ENCODE results near the gene CLOCK. TPM values are rescaled to one million over a fixed set of nuclear protein-coding genes. Genes with fewer than 3 reads are reported as not detected.
A peak's percentile ranks its signal among the peaks of the same experiment; 100 is the strongest.

CLOCK gene
- total RNA-seq, 1 donor: 69.1 TPM

DNA sequence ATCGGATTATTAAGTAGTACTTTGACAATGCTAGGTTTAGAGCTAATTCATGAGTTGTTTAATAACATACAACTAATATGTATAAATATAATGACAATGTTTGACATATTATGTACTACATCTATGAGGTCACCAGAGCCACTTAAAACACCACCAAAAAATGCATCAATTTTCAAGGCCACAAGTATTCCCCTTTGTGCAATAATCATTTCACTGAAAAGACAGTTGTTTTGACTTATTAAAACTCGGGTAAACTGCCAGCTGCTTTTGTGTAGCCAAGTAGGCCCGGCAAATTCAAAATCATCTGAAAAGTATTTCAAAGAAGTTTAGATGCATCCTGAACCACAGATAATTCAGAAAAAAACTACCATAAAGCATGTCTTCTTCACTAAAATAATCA is 48.7 kb downstream of the CLOCK start:
- DNase-seq (ENCODE audit: low read depth): no peak
- TF ChIP-seq, protein P1, sequence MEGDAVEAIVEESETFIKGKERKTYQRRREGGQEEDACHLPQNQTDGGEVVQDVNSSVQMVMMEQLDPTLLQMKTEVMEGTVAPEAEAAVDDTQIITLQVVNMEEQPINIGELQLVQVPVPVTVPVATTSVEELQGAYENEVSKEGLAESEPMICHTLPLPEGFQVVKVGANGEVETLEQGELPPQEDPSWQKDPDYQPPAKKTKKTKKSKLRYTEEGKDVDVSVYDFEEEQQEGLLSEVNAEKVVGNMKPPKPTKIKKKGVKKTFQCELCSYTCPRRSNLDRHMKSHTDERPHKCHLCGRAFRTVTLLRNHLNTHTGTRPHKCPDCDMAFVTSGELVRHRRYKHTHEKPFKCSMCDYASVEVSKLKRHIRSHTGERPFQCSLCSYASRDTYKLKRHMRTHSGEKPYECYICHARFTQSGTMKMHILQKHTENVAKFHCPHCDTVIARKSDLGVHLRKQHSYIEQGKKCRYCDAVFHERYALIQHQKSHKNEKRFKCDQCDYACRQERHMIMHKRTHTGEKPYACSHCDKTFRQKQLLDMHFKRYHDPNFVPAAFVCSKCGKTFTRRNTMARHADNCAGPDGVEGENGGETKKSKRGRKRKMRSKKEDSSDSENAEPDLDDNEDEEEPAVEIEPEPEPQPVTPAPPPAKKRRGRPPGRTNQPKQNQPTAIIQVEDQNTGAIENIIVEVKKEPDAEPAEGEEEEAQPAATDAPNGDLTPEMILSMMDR (IDR thresholded peaks at IDR 0.05; ENCODE audit: insufficient read depth, low read depth, low read length): no peak
- no peak overlapping the region for H3K4me3 ChIP-seq (ENCODE audit: low read depth, low read length)

DNA sequence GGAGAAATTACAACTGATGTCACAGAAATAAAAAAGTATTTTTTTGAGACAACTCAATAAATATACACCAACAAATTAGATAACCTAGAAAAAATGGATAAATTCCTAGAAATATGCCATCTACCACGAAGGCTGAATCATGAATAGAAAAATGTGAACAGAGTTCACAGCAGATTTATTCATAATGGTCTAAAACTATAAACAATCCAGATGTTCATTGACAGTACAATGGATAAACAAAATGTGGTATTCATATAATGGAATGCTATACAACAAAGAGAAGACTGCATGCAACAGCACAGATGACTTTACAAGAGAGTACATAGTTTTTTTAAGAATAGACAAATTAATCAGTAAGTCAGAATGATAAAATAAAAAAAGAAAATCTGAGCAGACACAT is 55.2 kb downstream of the CLOCK start:
- DNase-seq (ENCODE audit: low read depth): peak; percentile 36
- no peak overlapping the region for H3K4me3 ChIP-seq (ENCODE audit: low read depth, low read length)
- TF ChIP-seq, protein P1 (IDR thresholded peaks at IDR 0.05; ENCODE audit: insufficient read depth, low read depth, low read length): no peak

DNA sequence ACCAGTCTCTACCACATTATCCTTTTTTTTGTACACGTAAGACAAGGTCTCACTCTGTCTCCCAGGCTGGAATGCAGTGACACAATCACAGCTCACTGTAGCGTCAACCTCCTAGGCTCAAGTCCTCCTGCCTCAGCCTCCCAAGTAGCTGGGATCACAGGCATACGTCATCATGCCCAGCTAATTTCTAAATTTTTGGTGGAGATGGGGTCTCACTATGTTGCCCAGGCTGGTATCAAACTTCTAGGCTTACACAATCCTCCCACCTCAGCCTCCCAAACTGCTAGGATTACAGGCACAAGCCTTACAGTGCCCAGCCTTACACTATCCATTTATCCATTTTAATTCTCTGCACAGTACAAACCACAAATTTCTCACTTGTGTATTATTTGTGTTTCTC is 58.0 kb downstream of the CLOCK start:
- no peak for DNase-seq (ENCODE audit: low read depth)
- H3K4me3 ChIP-seq (ENCODE audit: low read depth, low read length): no peak overlapping the region
- TF ChIP-seq, protein P1 (IDR thresholded peaks at IDR 0.05; ENCODE audit: insufficient read depth, low read depth, low read length): no peak

DNA sequence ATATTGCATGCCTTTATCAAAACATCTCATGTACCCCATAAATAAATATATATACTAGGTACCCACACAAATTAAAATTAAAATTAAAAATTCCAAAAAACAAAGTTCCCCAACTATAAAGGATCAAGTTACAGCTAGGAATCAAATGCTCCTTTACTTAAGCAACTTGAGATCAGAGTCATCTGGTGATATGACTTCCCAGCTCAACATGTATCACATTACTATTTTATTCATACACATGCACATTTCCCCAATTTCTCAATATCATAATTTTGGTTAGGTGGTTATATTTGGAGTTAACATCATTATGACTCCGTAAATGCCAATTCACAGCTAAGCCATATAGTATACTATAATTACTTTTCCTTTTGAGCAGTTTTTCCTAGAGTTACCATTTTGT is 60.9 kb downstream of the CLOCK start:
- no peak overlapping the region for H3K4me3 ChIP-seq (ENCODE audit: low read depth, low read length)
- TF ChIP-seq, protein P1 (IDR thresholded peaks at IDR 0.05; ENCODE audit: insufficient read depth, low read depth, low read length): no peak
- DNase-seq (ENCODE audit: low read depth): no peak

DNA sequence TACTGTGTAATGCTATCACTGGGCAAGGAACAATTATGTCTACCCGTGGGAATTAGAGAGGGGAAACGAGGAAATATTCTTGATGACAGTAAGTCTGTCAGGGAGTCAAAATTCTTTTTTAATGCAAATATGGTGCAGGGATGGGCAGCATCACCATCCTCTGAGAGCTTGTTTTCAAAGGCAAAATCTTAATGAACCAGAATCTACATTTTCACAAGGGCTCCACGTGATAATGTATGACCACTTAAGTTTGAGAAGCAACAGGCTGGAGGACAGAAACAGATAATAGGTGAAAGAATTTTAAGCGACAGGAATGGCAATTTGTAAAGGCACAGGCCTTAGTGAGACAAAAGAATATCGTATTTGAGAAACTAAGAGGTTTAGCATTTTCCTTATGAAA is 63.4 kb downstream of the CLOCK start:
- TF ChIP-seq, protein P1 (IDR thresholded peaks at IDR 0.05; ENCODE audit: insufficient read depth, low read depth, low read length): no peak
- no peak overlapping the region for H3K4me3 ChIP-seq (ENCODE audit: low read depth, low read length)
- no peak for DNase-seq (ENCODE audit: low read depth)

DNA sequence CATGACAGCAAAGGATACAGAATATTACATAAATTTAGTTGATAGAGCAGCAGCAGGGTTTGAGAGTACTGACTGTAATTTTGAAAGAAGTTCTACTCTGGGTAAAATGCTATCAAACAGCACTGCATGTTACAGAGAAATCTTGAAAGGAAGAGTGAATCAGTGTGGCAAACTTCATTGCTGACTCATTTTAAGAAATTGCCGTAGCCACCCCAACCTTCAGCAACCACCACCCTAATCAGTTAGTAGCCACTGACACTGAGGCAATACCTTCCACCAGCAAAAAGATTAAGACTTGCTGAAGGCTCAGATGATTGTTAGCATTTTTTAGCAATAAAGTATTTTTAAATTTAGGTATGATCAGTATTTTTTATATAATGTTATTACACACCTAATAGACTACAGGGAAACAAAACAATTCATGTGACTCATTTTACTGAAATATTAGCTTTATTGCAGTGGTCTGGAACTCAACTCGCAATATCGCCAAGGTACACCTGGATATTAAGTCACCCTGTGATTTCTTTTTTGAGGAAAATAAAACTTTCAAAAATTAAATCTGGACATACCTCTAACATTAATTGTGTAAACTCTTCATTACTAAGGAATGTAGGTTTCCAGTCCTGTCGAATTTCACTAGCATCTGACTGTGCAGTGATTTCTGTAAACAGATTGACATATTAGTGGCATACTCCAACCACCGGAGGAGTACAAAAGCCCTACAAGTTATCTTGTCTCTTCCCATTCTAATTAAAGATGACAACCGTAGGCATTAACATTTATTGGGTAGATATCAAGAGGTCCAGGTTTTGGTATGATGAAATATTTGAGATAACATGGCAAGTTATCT is 71.1 kb downstream of the CLOCK start:
- no peak overlapping the region for H3K4me3 ChIP-seq (ENCODE audit: low read depth, low read length)
- peak; percentile 67 for DNase-seq (ENCODE audit: low read depth)
- TF ChIP-seq, protein P1 (IDR thresholded peaks at IDR 0.05; ENCODE audit: insufficient read depth, low read depth, low read length): no peak
